Gastroesophageal sphincter (tissue), 4 donors: ENCODE data around the gene LGMN. TPM values are rescaled to one million over a fixed set of nuclear protein-coding genes. Genes with fewer than 3 reads are reported as not detected.
A peak's percentile ranks its signal among the peaks of the same experiment; 100 is the strongest.

Experiments
- ATAC-seq: fragments of 150-250 bp; one replicate; pipeline ENCODE4 v1.9.1; 2016; ENCODE audit warnings: mild to moderate bottlenecking, moderate library complexity
- H3K27ac ChIP-seq, 4 donors: fragments of 200-600 bp; sonication (generic) in 3 of 4; 1 replicate in 3 of 4; 2 replicates in 1 of 4; pipeline ENCODE4 v1.5.1; 2016 to 2019
- H3K27me3 ChIP-seq: fragments of 200-600 bp; sonication (generic); one replicate; pipeline ENCODE4 v1.5.1; 2019
- H3K36me3 ChIP-seq, 2 donors: fragments of 200-600 bp; sonication (generic); one replicate each; pipeline ENCODE4 v1.5.1; 2019; ENCODE audit warnings: control low read depth in 1 of 2
- H3K4me1 ChIP-seq, 3 donors: fragments of 200-600 bp; sonication (generic); 1 replicate in 2 of 3; 2 replicates in 1 of 3; pipeline ENCODE4 v1.5.1; 2016 to 2019; ENCODE audit warnings: control low read depth in 2 of 3
- H3K4me3 ChIP-seq, 2 donors: fragments of 200-600 bp; sonication (generic); one replicate each; pipeline ENCODE4 v1.5.1; 2019; ENCODE audit warnings: mild to moderate bottlenecking in 1 of 2, moderate library complexity in 1 of 2
- H3K9me3 ChIP-seq, 3 donors: fragments of 200-600 bp; sonication (generic); one replicate each; pipeline ENCODE4 v1.5.1; 2017 to 2019; ENCODE audit warnings: control low read depth in 2 of 3
- CTCF ChIP-seq, 4 experiments: fragments of 200-600 bp in 2 of 4; fragments of 450-650 bp in 2 of 4; sonication (generic) in 1 of 4; IDR thresholded peaks; one replicate each; pipeline ENCODE4 v1.5.1; 2017 to 2019; ENCODE audit warnings: antibody characterized with exemption in 4 of 4, mild to moderate bottlenecking in 2 of 4, moderate library complexity in 2 of 4
- EP300 ChIP-seq: sonication (generic); formaldehyde crosslinking; IDR thresholded peaks from one replicate; pipeline ENCODE4 v1.6.1; 2017; ENCODE audit warnings: antibody characterized with exemption, mild to moderate bottlenecking
- POLR2A ChIP-seq, 2 donors: fragments of 450-650 bp; IDR thresholded peaks; one replicate each; pipeline ENCODE4 v1.6.1; 2017; ENCODE audit warnings: antibody characterized with exemption in 2 of 2, mild to moderate bottlenecking in 2 of 2, moderate library complexity in 1 of 2
- POLR2AphosphoS5 ChIP-seq: sonication (generic); formaldehyde crosslinking; IDR thresholded peaks from one replicate; pipeline ENCODE4 v1.6.1; 2017; ENCODE audit warnings: antibody characterized with exemption
- WGBS, 2 donors: methylation state at CpG; one replicate each; pipeline ENCODE4 v1.1.5; 2018; ENCODE audit warnings: low coverage in 1 of 2; 5-methylcytosine and 5-hydroxymethylcytosine counted together
- total RNA-seq, 4 donors: library from RNA; depleted of rRNA; stranded (reverse); fragments of >200 nt; gene quantifications; one replicate each; pipeline ENCODE4 v1.1.0, GENCODE V29; 2016

Gene LGMN
- total RNA-seq, 4 donors from 2014 or later, result 38.1 to 132 (median 91.6) TPM

GRCh38 chr14:92666251-92666650 lies 82.2 kb downstream of the LGMN start:
- H3K27ac ChIP-seq, result peak overlapping the region in 2 of 4 donors; percentile 14 to 58
- no peaks in the 10 kb centered on the region for H3K4me1 ChIP-seq
- 80% methylated on average over 2 of the region's 9 CpGs; no CpG with 5 or more reads in 1 of the 2 donors for WGBS, 2 donors
- TF ChIP-seq EP300 (no peak), POLR2A (IDR thresholded peaks at IDR 0.05) (no peak), CTCF (IDR thresholded peaks at IDR 0.05) (no peak), POLR2AphosphoS5 (no peak)
- no peaks in the 10 kb centered on the region for H3K27me3 ChIP-seq
- ATAC-seq, result no peak
- peaks cover 0 to 56% of the 10 kb centered on the region in 2 donors for H3K36me3 ChIP-seq
- H3K9me3 ChIP-seq, result no peaks in the 10 kb centered on the region
- no peak overlapping the region for H3K4me3 ChIP-seq

GRCh38 chr14:92665661-92666110 lies 82.7 kb downstream of the LGMN start:
- 50% methylated on average over 6 of the region's 8 CpGs; no CpG with 5 or more reads in 1 of the 2 donors for WGBS, 2 donors
- H3K36me3 ChIP-seq, result peaks cover 0 to 60% of the 10 kb centered on the region in 2 donors
- H3K27ac ChIP-seq, result peak overlapping the region in 2 of 4 donors; percentile 14 to 58
- TF ChIP-seq POLR2A (IDR thresholded peaks at IDR 0.05) (no peak), CTCF (IDR thresholded peaks at IDR 0.05) (no peak), EP300 (no peak), POLR2AphosphoS5 (no peak)
- H3K4me3 ChIP-seq, result no peak overlapping the region
- H3K4me1 ChIP-seq, result peaks cover 0 to 2% (median 0%) of the 10 kb centered on the region in 3 donors
- ATAC-seq, result peak; percentile 15
- no peaks in the 10 kb centered on the region for H3K27me3 ChIP-seq
- no peaks in the 10 kb centered on the region for H3K9me3 ChIP-seq

- peaks cover 0 to 73% of the 10 kb centered on the region in 2 donors for H3K36me3 ChIP-seq
- no peaks in the 10 kb centered on the region for H3K9me3 ChIP-seq
- H3K4me1 ChIP-seq, result peaks cover 0 to 22% (median 2%) of the 10 kb centered on the region in 3 donors
- no peak overlapping the region for H3K27ac ChIP-seq
- ATAC-seq, result no peak
- TF ChIP-seq POLR2A (IDR thresholded peaks at IDR 0.05), result no peak
- no peak for TF ChIP-seq EP300
- no peak for TF ChIP-seq POLR2AphosphoS5
- TF ChIP-seq CTCF (IDR thresholded peaks at IDR 0.05), result no peak
- no peak overlapping the region for H3K4me3 ChIP-seq
- WGBS, 2 donors, result 89 to 97% methylated on average over 5 to 6 of the region's 7 CpGs
- no peaks in the 10 kb centered on the region for H3K27me3 ChIP-seq
These were observed 85.4 kb downstream of the LGMN start for GRCh38 chr14:92663049-92663448.

DNA sequence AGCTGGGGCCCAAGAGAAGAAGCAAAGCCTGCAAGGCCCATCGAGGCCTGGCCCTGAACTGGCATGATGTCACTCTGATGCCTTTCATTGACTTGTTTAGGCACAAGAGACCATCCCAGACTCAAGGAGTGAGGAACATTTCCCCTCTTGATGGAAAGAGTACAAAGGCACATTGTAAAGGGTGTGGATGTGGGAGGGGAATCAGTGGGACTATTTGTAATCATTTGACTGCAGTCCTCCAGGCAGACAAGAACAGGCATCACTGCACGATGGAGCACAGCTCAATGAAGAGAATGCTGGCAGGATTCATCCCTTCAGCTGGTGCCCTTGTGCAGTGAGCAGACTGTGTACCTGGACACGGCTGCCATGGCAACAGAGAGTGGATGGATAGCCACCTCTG lies 87.9 kb downstream of the LGMN start:
- H3K4me1 ChIP-seq, result peaks cover 0 to 38% (median 2%) of the 10 kb centered on the region in 3 donors
- H3K36me3 ChIP-seq, result peaks cover 0 to 54% of the 10 kb centered on the region in 2 donors
- 53% methylated on average over 2 of the region's 3 CpGs; no CpG with 5 or more reads in 1 of the 2 donors for WGBS, 2 donors
- no peak overlapping the region for H3K4me3 ChIP-seq
- no peaks in the 10 kb centered on the region for H3K27me3 ChIP-seq
- H3K9me3 ChIP-seq, result no peaks in the 10 kb centered on the region
- H3K27ac ChIP-seq, result peak overlapping the region in 3 of 4 donors; percentile 28 to 78 (median 75)
- no peak for TF ChIP-seq POLR2AphosphoS5
- no peak for TF ChIP-seq EP300
- TF ChIP-seq CTCF (IDR thresholded peaks at IDR 0.05), result no peak
- TF ChIP-seq POLR2A (IDR thresholded peaks at IDR 0.05), result no peak
- ATAC-seq, result no peak
